Gastroesophageal sphincter (tissue), 4 donors: ENCODE measurements around the gene SNIP1. TPM values are rescaled to one million over a fixed set of nuclear protein-coding genes. Genes with fewer than 3 reads are reported as not detected.
"Not testable (repeated sequence)": the region's sequence is repeated elsewhere in the genome, so short reads cannot be mapped to it uniquely, and the experiment has no call there.

Experiments
- ATAC-seq: fragments of 150-250 bp; one replicate; pipeline ENCODE4 v1.9.1; 2016; ENCODE audit warnings: mild to moderate bottlenecking, moderate library complexity
- H3K27ac ChIP-seq, 4 donors: fragments of 200-600 bp; sonication (generic) in 3 of 4; 1 replicate in 3 of 4; 2 replicates in 1 of 4; pipeline ENCODE4 v1.5.1; 2016 to 2019
- H3K27me3 ChIP-seq: fragments of 200-600 bp; sonication (generic); one replicate; pipeline ENCODE4 v1.5.1; 2019
- H3K36me3 ChIP-seq, 2 donors: fragments of 200-600 bp; sonication (generic); one replicate each; pipeline ENCODE4 v1.5.1; 2019; ENCODE audit warnings: control low read depth in 1 of 2
- H3K4me1 ChIP-seq, 3 donors: fragments of 200-600 bp; sonication (generic); 1 replicate in 2 of 3; 2 replicates in 1 of 3; pipeline ENCODE4 v1.5.1; 2016 to 2019; ENCODE audit warnings: control low read depth in 2 of 3
- H3K4me3 ChIP-seq, 2 donors: fragments of 200-600 bp; sonication (generic); one replicate each; pipeline ENCODE4 v1.5.1; 2019; ENCODE audit warnings: mild to moderate bottlenecking in 1 of 2, moderate library complexity in 1 of 2
- H3K9me3 ChIP-seq, 3 donors: fragments of 200-600 bp; sonication (generic); one replicate each; pipeline ENCODE4 v1.5.1; 2017 to 2019; ENCODE audit warnings: control low read depth in 2 of 3
- EP300 ChIP-seq: sonication (generic); formaldehyde crosslinking; IDR thresholded peaks from one replicate; pipeline ENCODE4 v1.6.1; 2017; ENCODE audit warnings: antibody characterized with exemption, mild to moderate bottlenecking
- POLR2A ChIP-seq, 2 donors: fragments of 450-650 bp; IDR thresholded peaks; one replicate each; pipeline ENCODE4 v1.6.1; 2017; ENCODE audit warnings: antibody characterized with exemption in 2 of 2, mild to moderate bottlenecking in 2 of 2, moderate library complexity in 1 of 2
- POLR2AphosphoS5 ChIP-seq: sonication (generic); formaldehyde crosslinking; IDR thresholded peaks from one replicate; pipeline ENCODE4 v1.6.1; 2017; ENCODE audit warnings: antibody characterized with exemption
- WGBS, 2 donors: methylation state at CpG; one replicate each; pipeline ENCODE4 v1.1.5; 2018; ENCODE audit warnings: low coverage in 1 of 2; 5-methylcytosine and 5-hydroxymethylcytosine counted together
- total RNA-seq, 4 donors: library from RNA; depleted of rRNA; stranded (reverse); fragments of >200 nt; gene quantifications; one replicate each; pipeline ENCODE4 v1.1.0, GENCODE V29; 2016
- TF ChIP-seq, protein P1 (sequence below), 4 experiments: fragments of 200-600 bp in 2 of 4; fragments of 450-650 bp in 2 of 4; sonication (generic) in 1 of 4; IDR thresholded peaks; one replicate each; pipeline ENCODE4 v1.5.1; 2017 to 2019; ENCODE audit warnings: antibody characterized with exemption in 4 of 4, mild to moderate bottlenecking in 2 of 4, moderate library complexity in 2 of 4

The SNIP1 gene
- total RNA-seq, 4 donors from 2014 or later: 10.3 to 17.8 (median 14.1) TPM

DNA sequence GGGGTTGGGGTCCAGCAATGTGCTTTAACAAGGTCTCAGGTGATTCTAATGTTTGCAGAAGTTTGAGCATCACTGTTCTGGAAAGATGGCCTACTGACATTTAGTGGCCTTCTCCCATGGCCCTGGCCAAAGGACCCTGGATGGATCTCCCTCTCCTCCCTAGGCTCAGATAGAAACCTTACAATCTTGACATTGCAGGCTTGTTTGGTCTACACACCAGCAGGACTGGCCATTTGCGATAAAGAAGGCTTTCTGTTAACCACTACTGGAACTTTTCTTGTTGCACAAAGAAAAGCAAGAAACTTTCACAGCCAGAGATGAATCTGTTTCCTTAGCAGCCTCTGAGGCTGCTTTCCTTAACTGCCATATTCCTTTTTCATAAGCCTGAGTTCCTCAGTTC, 8.9 kb upstream of the SNIP1 start:
- no peak overlapping the region for H3K4me3 ChIP-seq
- ATAC-seq: no peak
- peaks cover 5 to 81% of the 10 kb centered on the region in 2 donors for H3K36me3 ChIP-seq
- H3K27ac ChIP-seq: no peak overlapping the region
- H3K27me3 ChIP-seq: no peaks in the 10 kb centered on the region
- H3K9me3 ChIP-seq: no peaks in the 10 kb centered on the region
- H3K4me1 ChIP-seq: no peaks in the 10 kb centered on the region
- TF ChIP-seq, protein P1, sequence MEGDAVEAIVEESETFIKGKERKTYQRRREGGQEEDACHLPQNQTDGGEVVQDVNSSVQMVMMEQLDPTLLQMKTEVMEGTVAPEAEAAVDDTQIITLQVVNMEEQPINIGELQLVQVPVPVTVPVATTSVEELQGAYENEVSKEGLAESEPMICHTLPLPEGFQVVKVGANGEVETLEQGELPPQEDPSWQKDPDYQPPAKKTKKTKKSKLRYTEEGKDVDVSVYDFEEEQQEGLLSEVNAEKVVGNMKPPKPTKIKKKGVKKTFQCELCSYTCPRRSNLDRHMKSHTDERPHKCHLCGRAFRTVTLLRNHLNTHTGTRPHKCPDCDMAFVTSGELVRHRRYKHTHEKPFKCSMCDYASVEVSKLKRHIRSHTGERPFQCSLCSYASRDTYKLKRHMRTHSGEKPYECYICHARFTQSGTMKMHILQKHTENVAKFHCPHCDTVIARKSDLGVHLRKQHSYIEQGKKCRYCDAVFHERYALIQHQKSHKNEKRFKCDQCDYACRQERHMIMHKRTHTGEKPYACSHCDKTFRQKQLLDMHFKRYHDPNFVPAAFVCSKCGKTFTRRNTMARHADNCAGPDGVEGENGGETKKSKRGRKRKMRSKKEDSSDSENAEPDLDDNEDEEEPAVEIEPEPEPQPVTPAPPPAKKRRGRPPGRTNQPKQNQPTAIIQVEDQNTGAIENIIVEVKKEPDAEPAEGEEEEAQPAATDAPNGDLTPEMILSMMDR (IDR thresholded peaks at IDR 0.05): no peak
- TF ChIP-seq POLR2AphosphoS5 (no peak), POLR2A (IDR thresholded peaks at IDR 0.05) (no peak), EP300 (no peak)
- 92% methylated on average over 1 of the region's 1 CpG; no CpG with 5 or more reads in 1 of the 2 donors for WGBS, 2 donors

DNA sequence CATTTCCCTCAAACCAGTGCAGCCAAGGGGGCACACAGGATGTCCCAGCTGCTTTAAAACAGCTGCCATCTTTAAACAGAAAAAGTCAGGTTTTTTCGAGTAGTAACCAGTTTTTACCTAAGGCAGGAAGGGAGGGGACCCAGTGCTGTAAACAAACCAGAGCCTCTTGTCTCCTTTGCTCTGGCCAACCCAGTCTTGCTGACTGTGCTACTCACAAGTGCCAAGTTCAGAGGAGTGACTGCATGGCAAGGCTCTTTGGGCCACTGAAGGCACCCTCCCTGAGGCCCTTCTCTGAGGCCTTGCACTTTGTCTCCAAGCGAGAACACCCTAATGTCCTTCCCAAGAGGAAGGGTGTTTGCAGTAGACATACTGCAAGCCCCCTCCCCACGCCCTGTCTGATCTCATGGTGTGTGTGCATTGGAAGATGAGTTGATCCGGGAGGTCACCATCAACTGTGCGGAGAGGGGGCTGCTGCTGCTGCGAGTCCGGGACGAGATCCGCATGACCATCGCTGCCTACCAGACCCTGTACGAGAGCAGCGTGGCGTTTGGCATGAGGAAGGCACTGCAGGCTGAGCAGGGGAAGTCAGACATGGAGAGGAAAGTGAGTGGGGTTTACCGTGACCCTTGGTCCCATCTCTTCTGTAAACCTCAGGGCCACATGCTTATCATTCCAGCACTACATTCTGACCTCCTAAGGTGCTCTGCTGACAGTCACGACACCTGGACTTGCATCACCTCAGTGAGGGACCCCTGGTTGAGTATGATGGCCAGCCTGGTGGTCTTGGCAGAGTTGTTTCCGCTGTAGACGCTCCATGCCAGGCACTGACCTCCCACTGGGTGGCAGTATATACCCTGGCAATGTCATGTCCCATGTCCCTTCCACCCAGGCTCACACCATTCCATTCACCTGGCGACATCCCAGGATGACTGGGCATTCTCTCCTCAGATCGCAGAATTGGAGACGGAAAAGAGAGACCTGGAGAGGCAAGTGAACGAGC, 7.3 kb upstream of the SNIP1 start:
- H3K36me3 ChIP-seq: peaks cover 0 to 65% of the 10 kb centered on the region in 2 donors
- no peak for ATAC-seq
- whole genome bisulfite sequencing, 2 donors: 92 to 100% methylated on average over 1 to 12 of the region's 21 CpGs
- H3K4me3 ChIP-seq: no peak overlapping the region
- H3K9me3 ChIP-seq: no peaks in the 10 kb centered on the region
- no peak overlapping the region for H3K27ac ChIP-seq
- TF ChIP-seq POLR2AphosphoS5 (no peak), EP300 (no peak), POLR2A (IDR thresholded peaks at IDR 0.05) (no peak)
- TF ChIP-seq, protein P1 (IDR thresholded peaks at IDR 0.05): peak in 2 of 4 experiments; percentile 23 to 43
- no peaks in the 10 kb centered on the region for H3K27me3 ChIP-seq
- H3K4me1 ChIP-seq: peaks cover 0 to 12% (median 7%) of the 10 kb centered on the region in 3 donors

DNA sequence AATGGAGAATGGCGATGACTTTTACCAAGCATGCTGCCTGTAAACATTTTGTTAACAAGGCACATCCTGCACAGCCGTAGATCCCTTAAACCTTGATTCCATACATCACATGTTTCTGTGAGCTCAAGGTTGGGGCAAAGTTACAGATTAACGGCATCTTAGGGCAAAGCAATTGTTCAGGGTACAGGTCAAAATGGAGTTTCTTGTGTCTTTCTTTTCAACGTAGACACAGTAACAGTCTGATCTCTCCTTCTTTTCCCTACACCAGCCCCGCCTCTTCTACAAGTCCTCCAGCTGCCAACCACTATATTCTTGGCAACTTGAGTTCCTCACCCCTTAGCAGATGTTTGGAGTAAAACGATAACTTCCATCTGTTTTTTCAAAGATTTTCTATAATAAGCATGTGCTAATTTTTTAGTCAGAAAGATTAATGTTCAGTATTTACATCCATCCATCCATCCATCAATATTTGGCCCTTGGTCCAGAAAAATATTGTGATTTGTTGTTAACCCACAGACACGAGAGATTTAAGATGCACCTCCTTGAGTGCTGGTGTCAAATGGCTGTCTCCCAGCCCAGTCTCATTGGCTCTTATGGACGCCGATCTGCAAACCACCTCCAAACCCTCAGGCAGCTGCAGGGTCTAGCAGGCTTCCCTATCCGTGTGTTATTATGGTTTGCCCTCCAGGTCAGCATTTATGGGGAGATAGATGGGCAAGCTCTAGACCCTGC, 6.5 kb upstream of the SNIP1 start:
- peaks cover 0 to 19% (median 11%) of the 10 kb centered on the region in 3 donors for H3K4me1 ChIP-seq
- H3K9me3 ChIP-seq: no peaks in the 10 kb centered on the region
- no peak overlapping the region for H3K27ac ChIP-seq
- 59 to 62% methylated on average over 8 to 9 of the region's 10 CpGs for WGBS, 2 donors
- TF ChIP-seq EP300: no peak
- TF ChIP-seq POLR2A (IDR thresholded peaks at IDR 0.05): no peak
- no peak for TF ChIP-seq POLR2AphosphoS5
- TF ChIP-seq, protein P1 (IDR thresholded peaks at IDR 0.05): no peak
- peaks cover 0 to 57% of the 10 kb centered on the region in 2 donors for H3K36me3 ChIP-seq
- no peaks in the 10 kb centered on the region for H3K27me3 ChIP-seq
- no peak overlapping the region for H3K4me3 ChIP-seq
- ATAC-seq: no peak

DNA sequence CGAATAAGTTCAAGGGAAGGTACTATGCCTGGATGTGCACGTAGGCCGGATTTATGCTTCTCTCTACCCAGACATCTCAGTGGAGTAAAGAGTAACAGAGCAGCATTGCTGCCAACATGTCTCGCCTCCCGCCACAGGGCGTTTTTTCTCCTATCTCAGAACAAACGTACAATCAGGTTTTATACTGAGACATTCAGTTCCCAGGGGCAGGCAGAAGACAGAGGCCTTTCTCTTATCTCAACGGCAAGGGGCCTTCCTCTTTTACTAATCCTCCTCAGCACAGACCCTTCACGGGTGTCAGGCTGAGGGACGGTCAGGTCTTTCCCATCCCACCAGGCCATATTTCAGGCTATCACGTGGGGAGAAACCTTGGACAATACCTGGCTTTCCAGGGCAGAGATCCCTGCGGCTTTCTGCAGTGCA, 5.9 kb upstream of the SNIP1 start:
- Histone ChIP-seq H3K4me1 (peaks cover 0 to 19% (median 11%) of the 10 kb centered on the region in 3 donors), H3K36me3 (peaks cover 0 to 51% of the 10 kb centered on the region in 2 donors)
- not testable (repeated sequence) for H3K4me3 ChIP-seq, ATAC-seq, H3K27me3 ChIP-seq, H3K9me3 ChIP-seq, H3K27ac ChIP-seq
- WGBS, 2 donors: 72 to 82% methylated on average over 8 to 10 of the region's 12 CpGs

DNA sequence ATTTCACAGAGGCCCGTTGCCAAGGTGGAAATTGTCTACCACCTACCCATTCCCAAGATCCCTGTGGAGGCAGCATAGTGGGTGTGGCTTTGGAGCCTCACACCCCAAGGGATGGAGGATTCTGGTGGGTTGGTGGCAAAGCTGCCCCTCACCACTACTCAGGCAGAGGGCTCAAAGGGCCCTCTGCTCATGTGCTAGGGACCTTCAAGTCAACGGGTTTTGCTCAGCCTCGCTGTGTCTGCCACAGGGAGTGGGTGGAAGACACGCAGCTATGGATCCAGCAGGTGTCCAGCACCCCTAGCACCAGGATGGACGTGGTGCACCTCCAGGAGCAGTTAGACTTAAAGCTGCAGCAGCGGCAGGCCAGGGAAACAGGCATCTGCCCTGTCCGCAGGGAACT, 5.0 kb upstream of the SNIP1 start:
- TF ChIP-seq EP300: no peak
- TF ChIP-seq, protein P1 (IDR thresholded peaks at IDR 0.05): no peak
- no peak for TF ChIP-seq POLR2A (IDR thresholded peaks at IDR 0.05)
- no peak for TF ChIP-seq POLR2AphosphoS5
- Histone ChIP-seq H3K36me3 (peaks cover 0 to 42% of the 10 kb centered on the region in 2 donors), H3K9me3 (no peaks in the 10 kb centered on the region), H3K27me3 (no peaks in the 10 kb centered on the region), H3K4me3 (no peak overlapping the region), H3K4me1 (peaks cover 0 to 24% (median 11%) of the 10 kb centered on the region in 3 donors), H3K27ac (no peak overlapping the region)
- 83 to 92% methylated on average over 1 to 2 of the region's 7 CpGs for WGBS, 2 donors
- ATAC-seq: no peak
